ENCODE results near the gene KIZ. TPM values are rescaled to one million over a fixed set of nuclear protein-coding genes. Genes with fewer than 3 reads are reported as not detected.

The KIZ gene
- total RNA-seq, 1 experiment from 2014 or later, result 31.8 TPM

GRCh38 chr20:21206584-21206983 lies 80.7 kb downstream of the KIZ start:
- H3K36me3 ChIP-seq (ENCODE audit: control insufficient read depth, insufficient read depth, low read length), result no peaks in the 10 kb centered on the region
- H3K4me1 ChIP-seq, result no peaks in the 10 kb centered on the region
- POLR2A ChIA-PET, result no interaction called here
- CTCF ChIA-PET, result no interaction called here
- intact Hi-C loops (cut with micrococcal nuclease; ENCODE audit: unreplicated experiment), result no loop called here
- Mint-ChIP-seq H3K27ac (ENCODE audit: unreplicated experiment) (no peak overlapping the region), H3K27me3 (ENCODE audit: insufficient read depth, unreplicated experiment) (no peaks in the 10 kb centered on the region), H3K4me3 (ENCODE audit: unreplicated experiment) (no peak overlapping the region), H3K36me3 (ENCODE audit: insufficient read depth, unreplicated experiment) (no peaks in the 10 kb centered on the region), H3K9me3 (ENCODE audit: unreplicated experiment) (no peaks in the 10 kb centered on the region), H3K4me1 (ENCODE audit: low read depth, unreplicated experiment) (no peaks in the 10 kb centered on the region)
- TF ChIP-seq CTCF (IDR thresholded peaks at IDR 0.05; ENCODE audit: insufficient read depth in 1 of 2, low read depth in 1 of 2, low read length in 1 of 2, severe bottlenecking in 1 of 2, unreplicated experiment in 1 of 2), result no peak
- H3K4me3 ChIP-seq (ENCODE audit: low read depth, low read length), result no peak overlapping the region
- no peaks in the 10 kb centered on the region for H3K9me3 ChIP-seq
- DNase-seq, result no peak
- H3K27me3 ChIP-seq (replicated peaks; ENCODE audit: control insufficient read depth, insufficient read depth, low read length), result no peaks in the 10 kb centered on the region
- BruUV-seq (replicated peaks), result TSS peak; percentile 8

- Mint-ChIP-seq H3K27me3 (ENCODE audit: insufficient read depth, unreplicated experiment) (no peaks in the 10 kb centered on the region), H3K27ac (ENCODE audit: unreplicated experiment) (no peak overlapping the region), H3K36me3 (ENCODE audit: insufficient read depth, unreplicated experiment) (no peaks in the 10 kb centered on the region), H3K4me1 (ENCODE audit: low read depth, unreplicated experiment) (no peaks in the 10 kb centered on the region), H3K4me3 (ENCODE audit: unreplicated experiment) (no peak overlapping the region), H3K9me3 (ENCODE audit: unreplicated experiment) (no peaks in the 10 kb centered on the region)
- Histone ChIP-seq H3K4me3 (ENCODE audit: low read depth, low read length) (no peak overlapping the region), H3K36me3 (ENCODE audit: control insufficient read depth, insufficient read depth, low read length) (no peaks in the 10 kb centered on the region), H3K9me3 (no peaks in the 10 kb centered on the region), H3K4me1 (no peaks in the 10 kb centered on the region), H3K27me3 (replicated peaks; ENCODE audit: control insufficient read depth, insufficient read depth, low read length) (no peaks in the 10 kb centered on the region)
- no peak for DNase-seq
- POLR2A ChIA-PET, result no interaction called here
- intact Hi-C loops (cut with micrococcal nuclease; ENCODE audit: unreplicated experiment), result no loop called here
- BruUV-seq (replicated peaks), result no TSS peak
- no peak for TF ChIP-seq CTCF (IDR thresholded peaks at IDR 0.05; ENCODE audit: insufficient read depth in 1 of 2, low read depth in 1 of 2, low read length in 1 of 2, severe bottlenecking in 1 of 2, unreplicated experiment in 1 of 2)
- CTCF ChIA-PET, result no interaction called here
These were observed 83.1 kb downstream of the KIZ start for GRCh38 chr20:21208999-21209398.

GRCh38 chr20:21209668-21210067 lies 83.8 kb downstream of the KIZ start:
- H3K36me3 ChIP-seq (ENCODE audit: control insufficient read depth, insufficient read depth, low read length), result no peaks in the 10 kb centered on the region
- no peaks in the 10 kb centered on the region for H3K4me1 ChIP-seq
- intact Hi-C loops (cut with micrococcal nuclease; ENCODE audit: unreplicated experiment), result no loop called here
- Mint-ChIP-seq H3K36me3 (ENCODE audit: insufficient read depth, unreplicated experiment) (no peaks in the 10 kb centered on the region), H3K27me3 (ENCODE audit: insufficient read depth, unreplicated experiment) (no peaks in the 10 kb centered on the region), H3K9me3 (ENCODE audit: unreplicated experiment) (no peaks in the 10 kb centered on the region), H3K27ac (ENCODE audit: unreplicated experiment) (no peak overlapping the region), H3K4me1 (ENCODE audit: low read depth, unreplicated experiment) (no peaks in the 10 kb centered on the region), H3K4me3 (ENCODE audit: unreplicated experiment) (no peak overlapping the region)
- no TSS peak for BruUV-seq (replicated peaks)
- CTCF ChIA-PET, result no interaction called here
- POLR2A ChIA-PET, result no interaction called here
- DNase-seq, result no peak
- no peak for TF ChIP-seq CTCF (IDR thresholded peaks at IDR 0.05; ENCODE audit: insufficient read depth in 1 of 2, low read depth in 1 of 2, low read length in 1 of 2, severe bottlenecking in 1 of 2, unreplicated experiment in 1 of 2)
- no peak overlapping the region for H3K4me3 ChIP-seq (ENCODE audit: low read depth, low read length)
- H3K27me3 ChIP-seq (replicated peaks; ENCODE audit: control insufficient read depth, insufficient read depth, low read length), result no peaks in the 10 kb centered on the region
- H3K9me3 ChIP-seq, result no peaks in the 10 kb centered on the region

Measured in Caco-2 (cell line).